ENCODE data around the gene TAPT1. TPM values are rescaled to one million over a fixed set of nuclear protein-coding genes. Genes with fewer than 3 reads are reported as not detected.

Gene TAPT1
- total and polyA plus RNA-seq, 2 donors (not counting 1 experiment from before 2014, with no cell fraction given), result 58.4 to 76.0 TPM

DNA sequence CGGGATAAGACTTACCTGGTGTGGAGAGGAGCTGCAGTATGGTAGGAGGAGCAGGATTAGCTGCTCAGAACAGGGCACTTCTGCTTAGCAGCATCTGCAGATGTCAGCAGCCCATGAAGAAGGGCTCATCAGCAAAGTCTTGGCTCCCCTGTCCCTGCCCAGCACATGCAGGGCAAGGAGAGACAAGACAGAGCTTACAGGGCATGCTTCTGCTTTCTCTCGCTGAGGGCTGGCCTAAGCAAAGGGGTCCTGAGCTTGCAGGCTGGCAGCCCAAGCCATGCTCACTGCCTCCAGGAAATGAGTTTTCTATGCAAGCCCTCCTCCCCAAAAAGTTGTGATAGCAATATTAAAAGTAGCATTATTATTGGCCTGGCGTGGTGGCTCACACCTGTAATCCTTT is 39.5 kb upstream of the TAPT1 start:
- Histone ChIP-seq H3K36me3 (replicated peaks in 1 of 2; ENCODE audit: control extremely low read depth in 1 of 2, control insufficient read depth in 1 of 2, extremely low read depth in 1 of 2, insufficient read depth in 2 of 2, low read length in 1 of 2) (no peaks in the 10 kb centered on the region), H3K27ac (ENCODE audit: low read length in 2 of 2) (no peak overlapping the region), H3K4me2 (replicated peaks; ENCODE audit: low read depth, low read length, poor library complexity, severe bottlenecking) (no peak overlapping the region), H3K9me3 (ENCODE audit: control extremely low read depth in 1 of 3, control insufficient read depth in 2 of 3, insufficient read depth in 1 of 3, low read length in 2 of 3) (no peaks in the 10 kb centered on the region), H3K79me2 (ENCODE audit: control insufficient read depth, insufficient read depth, low read length) (no peaks in the 10 kb centered on the region), H2AFZ (ENCODE audit: insufficient read depth, low read depth, low read length, poor library complexity, severe bottlenecking) (no peak overlapping the region), H3K4me3 (ENCODE audit: control extremely low read depth in 1 of 5, extremely low read depth in 1 of 5, insufficient read depth in 1 of 5, low read depth in 2 of 5, low read length in 4 of 5) (no peak overlapping the region), H3K27me3 (replicated peaks in 1 of 4; ENCODE audit: control extremely low read depth in 1 of 4, control insufficient read depth in 3 of 4, insufficient read depth in 4 of 4, low read length in 3 of 4) (no peaks in the 10 kb centered on the region), H3K9ac (ENCODE audit: low read length) (no peak overlapping the region), H4K20me1 (ENCODE audit: control insufficient read depth, insufficient read depth, low read length, poor library complexity, severe bottlenecking) (no peaks in the 10 kb centered on the region), H3K4me1 (ENCODE audit: control insufficient read depth in 2 of 2, insufficient read depth in 2 of 2, low read length in 2 of 2) (peaks cover 41 to 47% of the 10 kb centered on the region in 2 donors)
- Mint-ChIP-seq H3K27me3 (no peaks in the 10 kb centered on the region), H3K4me3 (no peak overlapping the region), H3K9me3 (ENCODE audit: insufficient read depth) (no peaks in the 10 kb centered on the region), H3K4me1 (peaks cover 37% of the 10 kb centered on the region), H3K27ac (no peak overlapping the region)
- ATAC-seq (ENCODE audit: low read depth) (no peak), DNase-seq (peak; percentile 14)
- WGBS (ENCODE audit: insufficient coverage), result 60% methylated on average over 2 of the region's 3 CpGs
- ChIA-PET CTCF (interaction anchor here (1.2 to 6.3 kb wide), 15 partner anchors 11 to 459 kb away, joined by 3 to 105 read pairs (median 15); no protein-coding TSS in a partner anchor), POLR2A (no interaction called here)
- TF ChIP-seq, protein P1, sequence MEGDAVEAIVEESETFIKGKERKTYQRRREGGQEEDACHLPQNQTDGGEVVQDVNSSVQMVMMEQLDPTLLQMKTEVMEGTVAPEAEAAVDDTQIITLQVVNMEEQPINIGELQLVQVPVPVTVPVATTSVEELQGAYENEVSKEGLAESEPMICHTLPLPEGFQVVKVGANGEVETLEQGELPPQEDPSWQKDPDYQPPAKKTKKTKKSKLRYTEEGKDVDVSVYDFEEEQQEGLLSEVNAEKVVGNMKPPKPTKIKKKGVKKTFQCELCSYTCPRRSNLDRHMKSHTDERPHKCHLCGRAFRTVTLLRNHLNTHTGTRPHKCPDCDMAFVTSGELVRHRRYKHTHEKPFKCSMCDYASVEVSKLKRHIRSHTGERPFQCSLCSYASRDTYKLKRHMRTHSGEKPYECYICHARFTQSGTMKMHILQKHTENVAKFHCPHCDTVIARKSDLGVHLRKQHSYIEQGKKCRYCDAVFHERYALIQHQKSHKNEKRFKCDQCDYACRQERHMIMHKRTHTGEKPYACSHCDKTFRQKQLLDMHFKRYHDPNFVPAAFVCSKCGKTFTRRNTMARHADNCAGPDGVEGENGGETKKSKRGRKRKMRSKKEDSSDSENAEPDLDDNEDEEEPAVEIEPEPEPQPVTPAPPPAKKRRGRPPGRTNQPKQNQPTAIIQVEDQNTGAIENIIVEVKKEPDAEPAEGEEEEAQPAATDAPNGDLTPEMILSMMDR (IDR thresholded peaks at IDR 0.05), result no peak
- no peak for TF ChIP-seq EZH2 (IDR thresholded peaks at IDR 0.05; ENCODE audit: borderline replicate concordance, insufficient read depth, low read depth, low read length, poor library complexity, severe bottlenecking)
- intact Hi-C loops (cut with micrococcal nuclease), result loop anchor here (1.0 to 10.0 kb wide), 4 partner anchors 61 to 461 kb away; no protein-coding TSS in a partner anchor

DNA sequence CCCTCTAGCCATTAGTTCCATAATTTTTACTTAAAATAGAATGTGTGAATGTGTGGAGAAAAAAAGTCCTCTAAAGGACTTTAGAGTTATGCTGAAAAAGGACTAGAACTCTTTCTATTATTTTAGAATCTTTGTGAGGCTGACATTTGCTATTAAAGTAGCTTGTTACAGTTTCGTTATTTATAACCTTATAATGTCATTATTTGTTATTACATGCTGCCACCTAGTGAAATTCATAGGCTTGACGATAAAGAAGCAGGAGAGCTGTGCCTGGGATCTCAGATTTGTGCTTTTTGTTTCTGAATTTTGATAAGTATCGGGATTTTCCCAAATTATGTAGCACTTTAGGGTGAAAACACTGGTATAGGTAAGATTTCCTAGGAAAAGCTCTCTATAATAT is 38.5 kb upstream of the TAPT1 start:
- no peaks in the 10 kb centered on the region for H4K20me1 ChIP-seq (ENCODE audit: control insufficient read depth, insufficient read depth, low read length, poor library complexity, severe bottlenecking)
- H3K4me2 ChIP-seq (replicated peaks; ENCODE audit: low read depth, low read length, poor library complexity, severe bottlenecking), result peak overlapping the region; percentile 9
- Mint-ChIP-seq H3K4me1 (peaks cover 36% of the 10 kb centered on the region), H3K9me3 (ENCODE audit: insufficient read depth) (no peaks in the 10 kb centered on the region), H3K27ac (no peak overlapping the region), H3K27me3 (no peaks in the 10 kb centered on the region), H3K4me3 (no peak overlapping the region)
- TF ChIP-seq, protein P1 (IDR thresholded peaks at IDR 0.05), result peak; percentile 78
- no peak for TF ChIP-seq EZH2 (IDR thresholded peaks at IDR 0.05; ENCODE audit: borderline replicate concordance, insufficient read depth, low read depth, low read length, poor library complexity, severe bottlenecking)
- peaks cover 36 to 44% of the 10 kb centered on the region in 2 donors for H3K4me1 ChIP-seq (ENCODE audit: control insufficient read depth in 2 of 2, insufficient read depth in 2 of 2, low read length in 2 of 2)
- H3K27ac ChIP-seq (ENCODE audit: low read length in 2 of 2), result peak overlapping the region in 1 of 2 donors; percentile 3
- no peaks in the 10 kb centered on the region for H3K79me2 ChIP-seq (ENCODE audit: control insufficient read depth, insufficient read depth, low read length)
- H2AFZ ChIP-seq (ENCODE audit: insufficient read depth, low read depth, low read length, poor library complexity, severe bottlenecking), result no peak overlapping the region
- H3K27me3 ChIP-seq (replicated peaks in 1 of 4; ENCODE audit: control extremely low read depth in 1 of 4, control insufficient read depth in 3 of 4, insufficient read depth in 4 of 4, low read length in 3 of 4), result no peaks in the 10 kb centered on the region
- H3K9ac ChIP-seq (ENCODE audit: low read length), result no peak overlapping the region
- CTCF ChIA-PET, result interaction anchor here (0.7 to 6.3 kb wide), 35 partner anchors 8 to 1208 kb away, joined by 3 to 105 read pairs (median 4); no protein-coding TSS in a partner anchor
- no peaks in the 10 kb centered on the region for H3K9me3 ChIP-seq (ENCODE audit: control extremely low read depth in 1 of 3, control insufficient read depth in 2 of 3, insufficient read depth in 1 of 3, low read length in 2 of 3)
- H3K4me3 ChIP-seq (ENCODE audit: control extremely low read depth in 1 of 5, extremely low read depth in 1 of 5, insufficient read depth in 1 of 5, low read depth in 2 of 5, low read length in 4 of 5), result no peak overlapping the region
- intact Hi-C loops (cut with micrococcal nuclease), result loop anchor here (1.0 to 10.0 kb wide), 6 partner anchors 37 to 460 kb away; partner anchors contain the start of gene TAPT1
- WGBS (ENCODE audit: insufficient coverage), result no CpG with 5 or more reads among the region's 3 CpGs
- no peaks in the 10 kb centered on the region for H3K36me3 ChIP-seq (replicated peaks in 1 of 2; ENCODE audit: control extremely low read depth in 1 of 2, control insufficient read depth in 1 of 2, extremely low read depth in 1 of 2, insufficient read depth in 2 of 2, low read length in 1 of 2)
- DNase-seq (peak; percentile 73), ATAC-seq (ENCODE audit: low read depth) (peak; percentile 43)
- POLR2A ChIA-PET, result no interaction called here

Data from B cell (primary cell).